ENCODE data around the gene HSPD1.

GRCh38 chr2:197504512-197504911 is 4.9 kb upstream of the HSPD1 start:
- TF ChIP-seq CTCF (conservative IDR thresholded peaks at IDR 0.05) = no peak
- no peak for TF ChIP-seq EZH2 (IDR thresholded peaks at IDR 0.05; ENCODE audit: low read depth)
